Bone marrow (tissue), 2 donors: ENCODE measurements around the gene ZNF396.

ENCODE experiments used
- DNase-seq, 2 donors: peaks; one replicate each; lab custom pipeline; 2025; lab: John Stamatoyannopoulos, UW

Gene ZNF396

DNA sequence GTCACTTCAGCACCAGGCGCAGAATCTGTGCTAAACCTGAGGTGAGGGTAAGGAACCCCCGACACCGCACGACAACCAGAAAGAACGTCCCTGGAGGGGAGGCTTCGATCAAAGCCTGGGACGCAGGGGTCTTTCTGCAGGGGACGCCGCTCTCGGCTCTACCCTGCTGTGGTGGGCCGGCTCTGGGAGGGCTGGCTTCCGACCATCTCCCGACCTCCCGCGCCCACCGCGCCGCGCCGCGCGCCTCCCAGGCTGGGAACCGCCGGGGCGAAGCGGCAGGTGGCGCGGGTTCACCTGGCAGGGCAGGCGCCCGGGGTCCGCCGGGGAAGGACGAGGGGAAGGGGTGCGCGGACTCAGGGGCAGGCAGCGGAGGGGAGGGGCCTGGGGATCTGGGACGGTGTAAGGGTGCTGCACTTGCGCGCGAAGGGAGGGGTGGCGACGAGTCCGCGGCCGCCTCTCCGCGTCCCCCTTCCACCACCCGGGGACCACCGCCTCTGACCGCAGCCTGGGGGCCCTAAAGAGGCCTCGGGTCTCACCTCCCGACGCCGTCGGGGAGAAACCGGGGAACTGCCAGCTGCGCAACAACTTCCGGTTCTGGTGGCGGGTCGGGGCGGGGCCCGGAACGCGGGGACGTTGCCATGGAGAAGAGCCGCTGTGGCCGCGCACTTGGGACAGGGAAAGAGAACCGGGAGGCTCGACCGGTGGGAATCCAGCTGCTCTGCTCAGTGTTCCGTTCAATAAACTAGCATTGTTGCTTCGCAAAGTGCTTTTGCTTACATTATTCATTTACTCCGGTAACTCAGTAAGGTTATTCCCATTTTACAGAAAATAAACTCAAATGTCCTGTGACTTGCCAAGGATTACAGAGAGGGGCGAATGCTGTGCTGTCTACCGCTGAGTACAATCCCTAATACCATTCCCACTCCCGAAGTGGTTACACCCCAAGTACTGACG, at the start of gene ZNF396:
ZNF396 (minus strand) TSS at position 596 of the 954 bp plus-strand sequence. CDS start 3,045 bp downstream, outside the sequence.
- peak; percentile 13 to 63 for DNase-seq

DNA sequence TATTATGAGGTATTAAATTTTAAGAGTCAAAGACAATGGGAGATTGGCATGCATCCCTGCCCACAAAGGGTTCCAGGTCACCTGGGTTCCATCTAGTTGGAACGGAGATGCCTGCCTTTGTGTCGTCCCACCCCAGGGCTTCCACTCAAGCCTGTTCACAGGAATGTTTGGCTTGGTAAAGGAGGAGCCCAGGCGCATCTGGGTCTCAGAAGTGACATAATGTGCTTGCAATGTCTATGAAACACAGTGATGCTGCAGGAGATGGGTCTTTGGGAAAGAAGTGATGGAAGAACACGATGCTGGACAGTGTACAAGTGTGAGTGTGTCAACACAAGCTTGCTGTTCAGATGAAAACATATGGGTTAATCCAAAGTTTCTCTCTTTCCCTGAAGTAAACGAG, 49.6 kb upstream of the ZNF396 start:
- DNase-seq: no peak

DNA sequence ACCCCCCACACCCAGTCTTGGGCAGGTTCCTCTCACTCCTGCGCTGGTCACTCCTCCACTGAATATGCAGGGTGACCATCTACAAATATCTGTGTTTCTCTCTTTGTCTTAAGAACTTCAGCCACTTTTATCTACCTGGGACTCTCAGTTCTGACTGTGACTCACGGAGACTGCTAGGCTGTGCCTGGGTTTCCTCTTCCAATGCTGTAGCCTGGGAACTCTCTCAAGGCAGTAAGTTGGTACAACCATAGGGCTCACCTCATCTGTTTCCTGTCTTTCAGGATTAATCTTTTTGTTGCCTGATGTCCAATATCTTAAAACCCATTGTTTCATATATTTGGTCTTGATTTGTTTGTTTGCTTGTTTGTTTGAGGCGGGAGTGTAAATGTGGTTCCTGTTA, 47.2 kb upstream of the ZNF396 start:
- DNase-seq: no peak

DNA sequence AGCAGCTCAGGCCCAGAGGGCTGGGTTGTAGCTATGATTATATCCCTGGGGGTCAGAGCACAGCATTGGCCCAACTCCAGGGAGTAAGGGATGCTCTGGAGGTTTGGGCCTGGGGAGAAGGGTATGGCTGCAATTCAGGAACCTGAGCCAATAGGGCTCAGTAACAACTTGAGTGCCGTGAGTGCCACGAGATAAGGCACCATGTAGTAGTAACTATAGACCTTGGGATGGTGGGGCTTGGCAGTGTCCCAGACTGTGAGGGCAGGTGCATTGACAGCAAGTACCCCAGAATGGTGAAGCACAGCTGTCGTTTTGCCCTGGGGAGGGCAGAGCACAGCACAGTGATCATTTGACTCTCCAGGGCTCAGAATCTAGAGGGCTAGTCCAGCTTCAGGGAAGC, 45.1 kb upstream of the ZNF396 start:
- DNase-seq: no peak

DNA sequence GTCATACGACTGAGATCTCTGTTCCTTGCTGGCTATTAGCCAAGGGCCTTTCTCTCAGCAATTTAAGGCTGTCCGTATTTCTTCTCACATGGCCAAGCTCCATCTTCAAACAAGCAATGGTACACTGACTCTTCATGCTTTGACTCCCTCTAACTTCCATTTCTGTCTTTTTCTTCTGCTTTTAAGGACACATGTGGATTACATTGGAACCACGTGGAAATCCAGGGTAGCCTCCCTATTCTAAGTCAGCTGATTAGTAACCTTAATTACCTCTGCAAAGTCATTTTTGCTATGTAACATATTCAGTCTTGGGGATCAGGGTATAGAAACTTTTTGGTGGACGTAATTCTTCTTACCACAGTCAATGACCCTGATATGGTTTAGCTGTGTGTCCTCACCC, 41.5 kb upstream of the ZNF396 start:
- no peak for DNase-seq

DNA sequence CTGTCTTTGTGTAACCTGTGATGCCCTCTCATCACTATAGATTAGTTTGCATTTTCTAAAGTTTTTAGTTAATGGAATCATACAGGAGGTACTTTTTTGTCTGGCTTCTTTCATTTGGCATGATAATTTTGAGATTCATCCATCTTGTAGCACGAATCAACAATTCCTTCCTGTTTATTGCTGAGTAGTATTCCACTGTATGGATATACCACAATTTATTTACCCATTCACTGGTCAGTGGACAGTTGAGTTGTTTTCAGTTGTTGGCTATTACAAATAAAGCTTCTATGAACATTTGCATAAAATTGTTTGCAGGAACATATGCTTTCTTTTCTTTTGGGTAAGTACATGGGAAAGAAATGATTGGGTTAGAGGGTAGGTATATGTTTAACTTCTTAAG, 40.1 kb upstream of the ZNF396 start:
- DNase-seq: no peak

DNA sequence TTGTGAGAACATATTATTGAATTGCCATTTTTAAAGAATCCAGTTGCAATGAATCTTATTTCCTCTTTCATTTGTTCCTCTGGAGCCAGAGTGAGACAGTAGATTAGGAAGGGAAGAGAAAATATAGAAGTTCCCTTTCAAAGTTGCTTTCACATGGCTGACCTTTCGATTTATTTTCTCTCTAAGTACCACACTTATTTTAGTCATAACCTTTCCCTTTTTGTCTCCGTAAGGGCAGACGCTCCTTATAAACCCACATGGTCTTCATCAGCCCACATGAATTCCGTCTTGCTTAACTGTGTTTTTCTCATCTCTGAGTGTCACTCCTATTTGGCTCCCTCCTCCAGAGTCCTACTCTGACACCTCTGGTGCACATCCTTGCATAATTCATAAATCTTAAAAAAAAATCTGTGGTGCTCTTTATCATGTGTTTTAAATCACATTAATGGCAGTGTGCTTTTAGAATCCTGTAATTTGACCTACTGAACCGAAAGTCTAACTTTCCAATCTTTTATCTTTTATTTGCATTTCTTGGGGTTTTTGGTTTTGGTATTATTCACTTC, 38.5 kb upstream of the ZNF396 start:
- DNase-seq: peak in 1 of 2 donors; percentile 17

DNA sequence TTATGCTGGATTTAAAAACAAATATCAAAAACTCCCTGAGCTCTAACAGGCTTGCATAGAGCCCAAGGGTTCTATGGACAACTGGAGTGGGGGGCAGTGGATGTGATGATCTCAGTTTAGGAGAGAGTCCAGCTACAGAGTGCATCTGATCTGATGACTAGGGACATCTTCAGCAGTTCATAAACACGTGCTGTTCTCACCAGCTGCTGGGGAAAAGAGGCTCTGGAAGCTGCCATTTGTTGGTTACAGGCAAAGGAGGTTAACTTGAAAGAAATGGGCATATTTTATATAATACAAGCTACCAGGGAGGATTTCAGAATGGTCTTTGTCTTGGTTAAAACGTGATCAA, 36.0 kb upstream of the ZNF396 start:
- DNase-seq: no peak

DNA sequence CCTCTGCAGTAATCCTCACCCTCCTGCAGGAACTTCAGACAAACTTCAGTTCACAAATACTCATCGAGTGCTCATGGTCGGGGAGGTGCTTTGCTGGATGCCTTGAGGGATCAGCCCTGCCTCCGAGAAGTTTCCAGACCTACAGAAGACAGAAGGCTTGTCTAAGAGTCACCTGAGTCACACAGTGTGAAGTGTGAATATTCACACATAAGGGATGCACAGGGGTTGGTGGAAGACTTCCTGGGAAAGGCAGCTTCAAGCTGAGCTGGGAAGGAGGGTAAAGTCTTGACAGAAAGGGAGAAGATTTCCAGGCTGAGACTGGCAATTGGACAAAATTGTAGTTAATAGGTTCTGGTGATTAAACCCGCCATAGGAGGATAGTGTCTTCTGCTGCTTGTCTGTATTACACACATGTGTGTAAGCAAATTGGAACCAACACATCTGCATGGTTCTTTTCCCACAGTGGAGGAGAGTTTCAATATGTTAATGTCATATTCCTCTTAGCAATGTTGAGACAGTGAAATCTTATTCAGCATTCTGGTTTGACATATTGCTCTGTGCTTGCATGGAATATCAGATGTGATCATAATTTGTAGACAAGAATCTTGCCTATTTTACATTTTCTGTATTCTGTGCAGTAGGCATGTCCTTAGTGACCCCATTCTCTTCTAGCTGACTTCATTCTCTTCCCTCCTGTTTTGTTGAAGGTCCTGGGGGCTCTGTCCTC, 34.7 kb upstream of the ZNF396 start:
- no peak for DNase-seq

DNA sequence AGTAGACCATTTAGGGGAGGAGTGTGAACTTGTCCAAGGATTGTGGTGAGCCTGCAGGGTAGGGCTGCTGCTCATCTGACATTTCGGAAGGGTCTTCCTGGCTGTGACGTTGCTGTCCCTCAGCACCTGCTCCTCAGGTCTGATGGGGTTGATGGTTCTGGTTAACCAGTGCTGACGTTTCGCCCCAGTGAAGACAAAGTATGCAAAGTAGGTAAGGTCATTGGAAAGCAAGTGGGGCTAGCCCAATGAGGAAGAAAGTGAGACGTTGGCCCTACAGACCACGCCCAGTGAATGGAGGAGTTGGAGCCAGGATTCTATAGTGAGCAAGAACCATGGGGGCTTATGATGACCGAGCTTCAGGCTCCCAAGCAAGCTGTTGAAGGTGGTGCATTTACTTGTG, 33.4 kb upstream of the ZNF396 start:
- no peak for DNase-seq

DNA sequence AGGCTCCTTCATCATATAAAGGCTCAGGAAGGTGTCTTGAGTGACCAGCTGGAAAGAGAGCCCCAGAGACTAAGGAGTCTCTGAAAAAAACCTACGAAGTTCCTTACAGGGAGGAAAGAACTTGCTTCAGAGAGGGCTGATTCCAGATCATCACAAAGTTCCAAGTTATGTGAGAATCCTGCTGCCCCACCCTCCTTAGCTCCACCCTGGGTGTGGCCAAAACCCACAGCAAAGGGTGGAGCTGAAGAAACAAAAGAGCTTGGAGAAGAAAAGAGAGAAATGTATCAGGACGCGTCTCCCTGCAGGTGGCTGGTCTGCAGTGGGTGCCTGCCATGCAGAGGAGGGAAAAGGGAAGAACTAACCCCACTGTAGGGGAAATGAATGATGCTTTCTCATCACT, 32.8 kb upstream of the ZNF396 start:
- DNase-seq: no peak

DNA sequence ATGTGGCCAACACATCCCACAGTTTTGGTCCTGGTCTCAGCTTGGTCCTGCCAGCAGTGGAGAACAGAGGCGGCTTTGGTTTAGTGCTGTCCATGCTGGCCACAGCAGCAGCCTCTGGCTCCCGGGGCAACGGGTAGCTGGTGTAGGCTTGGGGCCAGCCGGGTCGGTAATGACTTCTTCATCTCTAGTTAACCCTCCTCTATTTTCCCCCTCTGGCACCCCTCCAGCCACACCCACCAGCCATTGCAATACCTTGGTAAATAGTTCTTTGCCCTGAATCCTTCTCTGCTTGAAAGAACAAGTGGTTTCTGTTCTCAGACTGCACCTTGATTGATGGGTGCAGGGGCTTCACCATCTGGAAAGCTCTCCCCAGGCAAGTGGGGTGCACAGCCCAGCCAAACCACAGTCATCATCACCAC, 31.7 kb upstream of the ZNF396 start:
- no peak for DNase-seq

DNA sequence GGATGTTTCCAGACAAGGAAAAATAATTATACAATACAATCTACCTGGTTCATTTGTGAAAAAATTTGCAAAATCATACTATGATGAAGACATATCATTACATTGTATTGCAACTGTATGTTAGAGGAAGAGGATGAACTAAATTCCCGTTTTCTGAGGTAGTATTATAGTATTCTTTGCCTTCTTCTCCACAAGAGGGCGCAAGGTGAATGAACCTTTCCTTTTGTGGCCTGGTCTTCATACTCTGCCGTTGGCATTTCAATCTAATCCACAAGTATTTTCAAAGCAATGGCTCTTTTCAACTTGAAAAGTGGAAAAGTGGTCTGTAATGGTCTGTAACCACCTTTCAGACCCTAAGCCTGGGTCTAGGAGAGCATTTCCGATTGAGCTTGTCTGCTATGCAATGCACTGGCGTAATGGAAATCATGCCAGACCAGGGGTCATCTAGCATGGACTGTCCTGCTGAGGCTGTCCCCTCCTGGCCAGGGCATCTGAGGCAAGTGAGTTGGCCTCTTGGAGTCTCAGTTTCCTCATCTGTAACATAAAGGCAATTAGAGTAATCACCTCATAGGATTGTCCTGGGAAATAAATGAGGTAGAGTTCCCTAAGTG, 30.8 kb upstream of the ZNF396 start:
- peak in 1 of 2 donors; percentile 84 for DNase-seq

DNA sequence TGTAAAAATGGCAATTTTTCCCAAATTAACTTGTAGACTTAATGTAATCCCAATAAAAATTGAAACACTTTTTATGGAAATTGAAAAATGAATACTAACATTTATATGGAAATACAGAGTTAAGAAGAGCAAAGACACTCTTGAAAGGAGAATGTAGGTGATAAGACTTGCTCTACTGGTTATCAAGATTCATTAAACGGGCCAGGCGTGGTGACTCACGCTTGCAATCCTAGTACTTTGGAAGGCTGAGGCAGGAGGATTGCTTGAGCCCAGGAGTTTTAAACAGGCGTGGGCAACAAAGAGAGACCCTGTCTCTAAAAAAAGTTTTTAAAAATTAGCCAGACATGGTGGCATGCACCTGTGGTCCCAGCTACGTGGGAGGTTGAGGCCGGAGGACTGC, 29.5 kb upstream of the ZNF396 start:
- DNase-seq: no peak

DNA sequence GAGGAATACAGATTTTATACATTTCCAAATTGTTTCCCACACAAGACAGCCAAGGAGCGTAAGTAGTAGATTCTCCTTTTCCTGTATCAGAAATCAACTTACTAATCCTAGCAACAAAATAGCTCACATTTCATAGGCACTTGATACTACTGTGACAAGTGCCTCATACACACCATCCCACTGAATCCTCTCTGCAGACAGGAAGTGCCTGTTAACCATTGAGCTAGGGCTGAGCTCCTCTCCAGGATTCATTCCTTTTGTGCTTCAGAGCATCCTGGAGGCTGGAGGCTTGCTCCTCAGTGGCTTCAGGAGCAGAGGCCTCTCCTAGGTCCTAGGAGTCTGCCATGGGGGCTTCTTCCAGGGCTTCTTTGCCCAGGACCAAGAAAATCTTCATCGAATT, 20.8 kb upstream of the ZNF396 start:
- no peak for DNase-seq

DNA sequence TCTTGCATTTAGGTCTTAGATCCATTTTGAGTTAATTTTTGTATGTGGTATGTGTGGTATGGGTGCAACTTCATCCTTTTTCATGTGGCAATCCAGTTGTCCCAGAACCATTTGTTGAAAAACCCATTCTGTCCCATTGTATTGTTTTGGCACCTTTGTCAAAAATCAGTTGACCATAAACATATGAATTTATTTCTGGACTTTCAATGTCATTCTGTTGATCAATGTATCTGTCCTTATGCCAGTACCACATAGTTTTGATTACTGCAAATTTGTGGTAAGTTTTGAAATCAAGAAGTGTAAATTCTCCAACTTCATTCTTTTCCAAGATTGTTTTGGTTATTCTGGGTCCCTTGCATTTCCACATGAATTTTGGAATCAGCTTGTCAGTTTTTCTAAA, 16.6 kb upstream of the ZNF396 start:
- DNase-seq: no peak

DNA sequence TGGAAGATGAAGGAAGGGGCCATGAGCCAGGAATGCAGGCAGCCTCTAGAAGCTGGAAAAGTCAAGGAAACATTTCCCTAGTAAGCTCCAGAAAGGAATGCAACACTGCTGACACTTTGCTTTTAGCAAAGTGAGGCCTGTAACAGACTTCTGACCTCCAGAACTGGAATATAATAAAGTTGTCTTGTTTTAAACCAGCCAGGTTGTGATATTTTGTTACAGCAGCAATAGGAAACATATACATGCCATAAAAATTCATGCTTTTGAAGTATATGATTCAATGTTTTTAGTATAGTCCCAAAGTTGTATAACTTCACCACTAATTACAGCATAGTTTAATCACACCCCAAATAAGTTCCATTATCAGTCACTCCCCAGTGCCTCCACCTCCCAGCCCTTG, 15.2 kb upstream of the ZNF396 start:
- DNase-seq: no peak

DNA sequence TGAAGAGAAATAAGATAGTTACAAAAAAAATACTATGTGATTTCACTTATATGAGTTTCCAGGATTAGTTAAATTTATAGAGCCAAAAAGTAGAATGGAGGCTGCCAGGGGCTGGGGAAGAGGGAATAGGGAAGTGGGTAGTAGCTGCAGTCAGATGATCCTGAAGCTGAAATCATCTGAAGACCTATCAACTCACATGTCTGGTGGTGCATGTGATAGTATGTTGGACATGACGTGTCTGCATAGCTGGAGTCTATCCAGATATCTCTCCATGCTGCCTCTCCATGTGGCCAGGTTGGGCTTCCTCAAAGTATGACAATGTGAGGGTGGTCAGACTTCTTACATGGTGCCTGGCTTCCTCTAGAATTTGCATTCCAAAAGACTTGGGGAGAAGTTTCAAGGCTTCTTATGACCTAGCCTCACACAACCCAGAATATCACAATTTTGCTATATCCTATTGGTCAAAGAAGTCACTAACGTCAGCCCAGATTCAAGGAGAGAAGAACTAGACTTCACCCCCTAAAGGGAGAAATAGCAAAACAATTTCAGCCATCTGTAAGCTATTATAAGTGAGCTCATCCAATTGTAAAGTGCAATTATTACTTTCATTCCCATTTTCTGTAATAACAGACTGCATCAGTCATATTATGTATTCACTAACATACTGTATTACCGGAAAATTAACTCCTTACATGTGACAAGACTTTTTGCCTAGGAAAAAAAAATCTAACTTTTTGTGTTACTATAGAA, 14.0 kb upstream of the ZNF396 start:
- DNase-seq: no peak

DNA sequence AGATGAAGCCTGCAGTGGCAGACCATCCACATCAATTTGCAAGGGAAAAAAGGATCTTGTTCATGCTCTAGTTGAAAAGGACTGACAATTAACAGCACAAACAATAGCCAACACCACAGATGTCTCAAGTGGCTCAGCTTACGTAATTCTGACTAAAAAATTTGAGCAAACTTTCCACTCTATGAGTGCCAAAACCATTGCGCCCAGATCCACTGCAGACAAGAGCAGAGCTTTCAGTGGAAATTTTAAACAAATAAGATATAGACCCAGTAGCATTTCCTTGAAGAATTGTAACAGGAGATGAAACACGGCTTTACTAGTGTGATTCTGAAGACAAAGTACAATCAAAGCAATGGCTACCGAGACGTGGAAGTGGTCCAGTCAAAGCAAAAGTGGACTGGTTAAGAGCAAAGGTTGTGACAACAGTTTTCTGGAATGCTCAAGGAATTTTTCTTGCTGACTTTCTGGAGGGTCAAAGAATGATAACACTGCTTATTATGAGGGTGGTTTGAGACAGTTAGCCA, 12.0 kb upstream of the ZNF396 start:
- DNase-seq: no peak

DNA sequence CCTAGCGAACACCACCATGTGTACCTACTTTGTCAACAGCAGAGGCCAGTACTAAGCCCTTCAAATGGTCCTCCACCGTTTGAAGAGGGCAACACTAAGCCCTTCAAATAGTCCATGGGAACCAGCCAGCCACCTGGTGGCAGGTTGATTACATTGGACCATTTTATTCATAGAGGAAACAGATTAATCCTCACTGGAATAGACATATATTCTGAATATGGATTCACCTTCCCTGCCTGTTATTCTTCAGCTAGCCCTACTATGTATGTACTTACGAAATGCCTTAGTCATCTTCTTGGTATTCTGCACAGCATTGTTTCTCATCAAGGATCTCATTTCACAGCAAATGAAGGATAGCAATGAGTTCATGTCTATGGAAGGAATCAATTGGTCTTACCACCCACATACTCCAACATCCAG, 10.0 kb upstream of the ZNF396 start:
- DNase-seq: no peak

DNA sequence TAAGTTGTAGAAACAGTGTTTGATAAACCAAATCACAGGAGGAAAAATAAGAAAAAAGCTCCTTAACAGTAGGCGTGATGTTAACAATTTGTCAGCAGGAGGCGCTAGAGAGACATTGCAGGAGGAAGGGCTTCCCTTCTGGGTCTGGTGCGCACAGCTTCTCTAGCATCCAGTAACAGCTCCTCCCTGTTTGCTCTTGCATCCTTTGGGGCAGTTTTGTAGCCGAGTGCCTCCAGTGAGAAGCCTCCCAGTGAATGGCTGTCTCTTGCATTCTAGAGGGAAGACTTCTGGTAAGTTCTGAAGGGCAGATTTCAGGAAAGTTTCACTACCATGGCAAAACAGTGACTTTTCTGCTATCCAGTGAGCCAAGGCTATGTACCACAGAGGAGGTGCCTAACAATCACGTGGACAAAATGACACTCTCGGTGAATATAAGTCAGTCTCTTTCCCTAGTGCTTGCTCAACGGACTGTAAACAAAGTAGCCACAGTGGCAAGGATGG, 9.5 kb upstream of the ZNF396 start:
- peak in 1 of 2 donors; percentile 89 for DNase-seq
